Transverse colon (tissue), 4 donors: ENCODE measurements around the gene GON4L.

Experiments
- CTCF ChIP-seq, 5 experiments: fragments of 200-600 bp in 3 of 5; fragments of 450-650 bp in 2 of 5; sonication (generic) in 3 of 5; IDR thresholded peaks; 1 replicate in 2 of 5; 2 replicates in 3 of 5; pipeline ENCODE4 v1.5.1; 2016 to 2017; ENCODE audit warnings: antibody characterized with exemption in 5 of 5, inconsistent platforms in 3 of 5, mild to moderate bottlenecking in 2 of 5, moderate library complexity in 1 of 5
- POLR2AphosphoS5 ChIP-seq, 3 donors: sonication (generic); formaldehyde crosslinking; IDR thresholded peaks; one replicate each; pipeline ENCODE4 v1.6.1; 2016; ENCODE audit warnings: antibody characterized with exemption in 3 of 3

GRCh38 chr1:155873860-155874259 lies 16.8 kb upstream of the GON4L start:
- TF ChIP-seq CTCF (IDR thresholded peaks at IDR 0.05), result no peak
- no peak for TF ChIP-seq POLR2AphosphoS5 (IDR thresholded peaks at IDR 0.05)
